K562 (cell line): ENCODE results near the gene ARID5B. TPM values are rescaled to one million over a fixed set of nuclear protein-coding genes. Genes with fewer than 3 reads are reported as not detected.

ENCODE experiments used
- HDAC3 ChIP-seq: fragments of 450-650 bp; IDR thresholded peaks from 2 replicates; pipeline ENCODE4 v1.6.1; 2018; ENCODE audit warnings: borderline replicate concordance, mild to moderate bottlenecking, moderate library complexity; ENCODE audit not compliant: partially characterized antibody
- HDGF ChIP-seq: fragments of 450-650 bp; IDR thresholded peaks from 2 replicates; pipeline ENCODE4 v1.6.1; 2016
- MAZ ChIP-seq, 2 experiments: fragments of 450-650 bp in 1 of 2; sonication (generic) in 1 of 2; formaldehyde crosslinking; IDR thresholded peaks in 1 of 2; conservative IDR thresholded peaks in 1 of 2; 2 replicates each; pipeline versions ENCODE4 v1.4.0 to v1.5.0; 2020; ENCODE audit warnings: mild to moderate bottlenecking in 1 of 2, missing genetic modification reagents in 1 of 2
- MTA2 ChIP-seq: fragments of 450-650 bp; IDR thresholded peaks from 2 replicates; pipeline ENCODE4 v1.6.1; 2016; ENCODE audit warnings: low read depth
- MYBL2 ChIP-seq, 2 experiments: fragments of 450-650 bp in 1 of 2; sonication (generic) in 1 of 2; formaldehyde crosslinking in 1 of 2; IDR thresholded peaks; 2 replicates each; pipeline versions ENCODE4 v1.6.1 to v1.8.1; 2017 to 2022; ENCODE audit warnings: borderline replicate concordance in 1 of 2, inconsistent platforms in 1 of 2, low read depth in 1 of 2, mild to moderate bottlenecking in 1 of 2, missing genetic modification reagents in 1 of 2, moderate library complexity in 1 of 2
- NFIC ChIP-seq: fragments of 450-650 bp; IDR thresholded peaks from 2 replicates; pipeline ENCODE4 v1.6.1; 2017; ENCODE audit warnings: mild to moderate bottlenecking, inconsistent platforms
- PHB2 ChIP-seq: fragments of 450-650 bp; IDR thresholded peaks from 2 replicates; pipeline ENCODE4 v1.6.1; 2017; ENCODE audit warnings: low read depth
- SIN3A ChIP-seq, 2 experiments: fragments of 150-350 bp in 1 of 2; IDR thresholded peaks; 2 replicates each; pipeline ENCODE4 v1.6.1; 2011 to 2016; ENCODE audit warnings: borderline replicate concordance in 2 of 2, low read depth in 2 of 2, low read length in 2 of 2, mild to moderate bottlenecking in 2 of 2, moderate library complexity in 2 of 2; ENCODE audit not compliant: control insufficient read depth in 1 of 2
- TRIM25 ChIP-seq: fragments of 450-650 bp; IDR thresholded peaks from 2 replicates; pipeline ENCODE4 v1.7.0; 2016; ENCODE audit warnings: borderline replicate concordance
- ZNF277 ChIP-seq: fragments of 250-450 bp; sonication (Bioruptor Pico); IDR thresholded peaks from 2 replicates; pipeline ENCODE4 v1.8.0; 2022; ENCODE audit warnings: inconsistent platforms, mild to moderate bottlenecking, moderate library complexity, borderline replicate concordance
- ZNF589 ChIP-seq: fragments of 200-800 bp; sonication (Bioruptor generic); IDR thresholded peaks from 2 replicates; pipeline ENCODE4 v1.6.1; 2016; ENCODE audit warnings: low read depth, missing genetic modification characterization, missing compliant biosample characterization
- polyA plus RNA-seq, 8 experiments: library from polyadenylated mRNA; depleted of rRNA in 4 of 8; stranded (reverse) in 5 of 8; unstranded in 3 of 8; fragments of >200 nt; fragmentation: Nextera tagmentation in 2 of 8; fragmentation: Illumina TruSeq in 1 of 8; extraction: Ambion mirVana in 2 of 8; extraction: Trizol in 1 of 8; gene quantifications; 2 replicates each; pipeline versions ENCODE4 v1.2.1 to v1.2.3, GENCODE V29; 2011 to 2014; ENCODE audit warnings: inconsistent platforms in 1 of 8, missing spikeins in 1 of 8
- total RNA-seq, 7 experiments: library from RNA; depleted of rRNA in 6 of 7; stranded (reverse); fragments of >200 nt in 6 of 7; fragmentation: Illumina TruSeq in 2 of 7; extraction: Trizol in 2 of 7; gene quantifications; 2 replicates each; pipeline versions ENCODE4 v1.2.1 to v1.2.3, GENCODE V29; 2011 to 2021; ENCODE audit warnings: low replicate concordance in 1 of 7
- TF ChIP-seq, protein P1 (sequence below), 2 experiments: fragments of 450-650 bp in 1 of 2; sonication (generic) in 1 of 2; formaldehyde crosslinking in 1 of 2; IDR thresholded peaks; 2 replicates each; pipeline versions ENCODE4 v1.7.1 to v1.9.0; 2016 to 2022; ENCODE audit warnings: inconsistent platforms in 1 of 2, mild to moderate bottlenecking in 1 of 2, missing genetic modification reagents in 1 of 2

ARID5B gene
- total and polyA plus RNA-seq, 9 of the 15 experiments (the other 6 are each of a cell fraction or from before 2014, with no cell fraction given) = 0.48 to 1.6 (median 0.80) TPM

DNA sequence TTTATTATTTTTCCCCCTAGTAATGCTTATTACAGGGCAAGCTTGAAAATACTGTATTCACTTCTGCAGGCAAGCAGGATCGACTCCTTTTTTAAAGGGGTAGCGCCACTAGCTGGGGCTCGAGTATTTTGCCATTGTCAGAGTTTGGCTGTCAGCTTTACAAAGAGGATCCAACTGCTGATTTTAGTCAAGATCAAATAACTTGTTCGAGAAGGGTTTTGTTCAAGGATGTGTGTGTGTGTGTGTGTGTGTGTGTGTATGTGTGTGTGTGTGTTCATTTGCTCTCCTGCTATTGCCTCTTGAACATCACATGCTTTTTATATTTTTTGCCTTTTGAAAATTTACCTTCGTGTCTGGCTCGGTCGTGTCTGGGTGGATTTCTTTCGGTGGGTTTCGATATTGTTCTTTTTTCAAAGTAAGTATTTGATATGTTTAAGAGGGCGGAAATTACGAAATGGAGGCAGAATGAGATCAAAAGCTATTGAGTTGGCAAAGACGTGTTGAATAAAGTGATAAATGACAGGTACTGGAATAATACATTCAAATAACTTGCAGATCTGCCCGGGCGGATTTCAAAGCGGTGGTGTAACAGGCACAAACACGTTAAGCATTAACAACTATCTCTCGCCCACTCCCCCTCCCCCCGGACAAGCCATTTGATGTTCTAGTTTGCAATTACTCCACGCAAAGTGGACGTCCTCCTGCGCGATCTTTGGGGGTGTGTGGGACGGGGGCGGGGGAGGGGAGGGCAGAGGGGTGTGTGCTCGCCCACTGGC, 1.1 kb downstream of the ARID5B start (continued):
- TF ChIP-seq MAZ (CRISPR knock-in tag; conservative IDR thresholded peaks at IDR 0.05 in 1 of 2, IDR thresholded peaks at IDR 0.05 in 1 of 2) (0 out of 4 replicates have a peak, but pooled peaks of 1 of the 2 experiments have one; percentile 10), SIN3A (IDR thresholded peaks at IDR 0.05; ENCODE audit: borderline replicate concordance in 2 of 2, control insufficient read depth in 1 of 2, low read depth in 2 of 2, low read length in 2 of 2) (0 out of 4 replicates have a peak, but pooled peaks of 1 of the 2 experiments have one; percentile 9), ZNF277 (CRISPR knock-in tag) (no peak), MTA2 (peak; percentile 16; the same call in 1 of the 2 replicates), NFIC (peak; percentile 39), HDAC3 (peak; percentile 15), MYBL2 (IDR thresholded peaks at IDR 0.05; ENCODE audit: low read depth) (peak; percentile 38; the same call in 1 of the 2 replicates), MYBL2 (CRISPR knock-in tag; IDR thresholded peaks at IDR 0.05; ENCODE audit: borderline replicate concordance) (no peak), TRIM25 (peak; percentile 91; the same call in 1 of the 2 replicates), HDGF (peak; percentile 80), ZNF589 (CRISPR knock-in tag) (peak; percentile 69; the same call in 1 of the 2 replicates), PHB2 (peak; percentile 63; the same call in 1 of the 2 replicates)
- TF ChIP-seq, protein P1, sequence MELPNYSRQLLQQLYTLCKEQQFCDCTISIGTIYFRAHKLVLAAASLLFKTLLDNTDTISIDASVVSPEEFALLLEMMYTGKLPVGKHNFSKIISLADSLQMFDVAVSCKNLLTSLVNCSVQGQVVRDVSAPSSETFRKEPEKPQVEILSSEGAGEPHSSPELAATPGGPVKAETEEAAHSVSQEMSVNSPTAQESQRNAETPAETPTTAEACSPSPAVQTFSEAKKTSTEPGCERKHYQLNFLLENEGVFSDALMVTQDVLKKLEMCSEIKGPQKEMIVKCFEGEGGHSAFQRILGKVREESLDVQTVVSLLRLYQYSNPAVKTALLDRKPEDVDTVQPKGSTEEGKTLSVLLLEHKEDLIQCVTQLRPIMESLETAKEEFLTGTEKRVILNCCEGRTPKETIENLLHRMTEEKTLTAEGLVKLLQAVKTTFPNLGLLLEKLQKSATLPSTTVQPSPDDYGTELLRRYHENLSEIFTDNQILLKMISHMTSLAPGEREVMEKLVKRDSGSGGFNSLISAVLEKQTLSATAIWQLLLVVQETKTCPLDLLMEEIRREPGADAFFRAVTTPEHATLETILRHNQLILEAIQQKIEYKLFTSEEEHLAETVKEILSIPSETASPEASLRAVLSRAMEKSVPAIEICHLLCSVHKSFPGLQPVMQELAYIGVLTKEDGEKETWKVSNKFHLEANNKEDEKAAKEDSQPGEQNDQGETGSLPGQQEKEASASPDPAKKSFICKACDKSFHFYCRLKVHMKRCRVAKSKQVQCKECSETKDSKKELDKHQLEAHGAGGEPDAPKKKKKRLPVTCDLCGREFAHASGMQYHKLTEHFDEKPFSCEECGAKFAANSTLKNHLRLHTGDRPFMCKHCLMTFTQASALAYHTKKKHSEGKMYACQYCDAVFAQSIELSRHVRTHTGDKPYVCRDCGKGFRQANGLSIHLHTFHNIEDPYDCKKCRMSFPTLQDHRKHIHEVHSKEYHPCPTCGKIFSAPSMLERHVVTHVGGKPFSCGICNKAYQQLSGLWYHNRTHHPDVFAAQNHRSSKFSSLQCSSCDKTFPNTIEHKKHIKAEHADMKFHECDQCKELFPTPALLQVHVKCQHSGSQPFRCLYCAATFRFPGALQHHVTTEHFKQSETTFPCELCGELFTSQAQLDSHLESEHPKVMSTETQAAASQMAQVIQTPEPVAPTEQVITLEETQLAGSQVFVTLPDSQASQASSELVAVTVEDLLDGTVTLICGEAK (IDR thresholded peaks at IDR 0.05) = peak; percentile 76
- TF ChIP-seq, protein P1 (CRISPR knock-in tag; IDR thresholded peaks at IDR 0.05) = no peak
